GM15510 (cell line): ENCODE data around the gene ROCK2.

Experiments used
- POLR2A ChIP-seq: IDR thresholded peaks from 3 replicates; pipeline ENCODE4 v1.6.1; 2011; ENCODE audit warnings: borderline replicate concordance; ENCODE audit not compliant: insufficient read length; ENCODE audit errors: extremely low read depth

Gene ROCK2

GRCh38 chr2:11355194-11356053, 11.0 kb upstream of the ROCK2 start:
- no peak for TF ChIP-seq POLR2A

- TF ChIP-seq POLR2A = no peak
These were observed 10.1 kb upstream of the ROCK2 start for GRCh38 chr2:11354363-11355154.

- TF ChIP-seq POLR2A = no peak
These were observed 8.5 kb upstream of the ROCK2 start for GRCh38 chr2:11352781-11353537.

- TF ChIP-seq POLR2A = no peak
These were observed 3.8 kb upstream of the ROCK2 start for GRCh38 chr2:11348209-11348749.

- TF ChIP-seq POLR2A = no peak
These were observed 3.0 kb upstream of the ROCK2 start for GRCh38 chr2:11347403-11347959.

- TF ChIP-seq POLR2A = no peak
These were observed 1.6 kb upstream of the ROCK2 start for GRCh38 chr2:11346023-11346482.

- TF ChIP-seq POLR2A = no peak
These were observed 681 bp upstream of the ROCK2 start for GRCh38 chr2:11344956-11345677.

GRCh38 chr2:11343650-11344341, 640 bp downstream of the ROCK2 start:
- TF ChIP-seq POLR2A = no peak

- TF ChIP-seq POLR2A = no peak
These were observed 1.1 kb downstream of the ROCK2 start for GRCh38 chr2:11343368-11343649.

- TF ChIP-seq POLR2A = no peak
These were observed 1.7 kb downstream of the ROCK2 start for GRCh38 chr2:11342551-11343367.

GRCh38 chr2:11340717-11341116, 3.7 kb downstream of the ROCK2 start:
- TF ChIP-seq POLR2A = no peak

GRCh38 chr2:11339508-11340083, 4.8 kb downstream of the ROCK2 start:
- TF ChIP-seq POLR2A = no peak
